Adrenal gland (tissue), 5 donors: ENCODE measurements around the gene PLA2G4B.

Experiments used
- CTCF ChIP-seq, 6 experiments: fragments of 450-650 bp in 4 of 6; fragments of 200-600 bp in 2 of 6; sonication (generic) in 1 of 6; IDR thresholded peaks; 1 replicate in 5 of 6; 2 replicates in 1 of 6; pipeline versions ENCODE4 v1.5.1 to v1.8.0; 2016 to 2021; ENCODE audit warnings: antibody characterized with exemption in 6 of 6, mild to moderate bottlenecking in 2 of 6, moderate library complexity in 1 of 6
- POLR2A ChIP-seq, 2 donors: fragments of 450-650 bp; IDR thresholded peaks; one replicate each; pipeline ENCODE4 v1.6.1; 2017; ENCODE audit warnings: antibody characterized with exemption in 2 of 2, mild to moderate bottlenecking in 2 of 2, moderate library complexity in 1 of 2
- donor health status: DM: no; HTN: no; CAD: no.

DNA sequence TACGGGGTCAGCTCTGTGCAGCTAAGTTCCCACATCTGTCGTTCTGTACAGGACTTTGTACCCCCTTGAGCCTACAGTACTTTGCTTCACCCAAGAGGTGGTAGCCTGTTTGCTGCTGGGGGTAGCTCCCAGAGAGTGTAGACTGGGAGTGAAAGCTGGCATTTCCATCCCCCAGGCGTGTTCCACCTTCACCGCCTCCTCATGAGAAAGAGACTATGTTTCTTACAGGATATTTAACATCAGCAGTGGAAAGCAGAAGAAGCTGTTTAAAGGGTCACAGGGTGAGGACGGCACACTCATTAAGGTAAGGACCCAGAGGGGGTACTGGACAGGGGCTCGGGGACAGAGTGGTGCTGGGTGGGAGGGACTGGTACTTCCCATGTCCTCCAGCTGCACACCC lies 20.9 kb upstream of the PLA2G4B start:
- TF ChIP-seq POLR2A (IDR thresholded peaks at IDR 0.05) = no peak
- no peak for TF ChIP-seq CTCF (IDR thresholded peaks at IDR 0.05)
